ENCODE measurements around the gene GNG3.
"Not testable (repeated sequence)": the region's sequence is repeated elsewhere in the genome, so short reads cannot be mapped to it uniquely, and the experiment has no call there.

GNG3 gene

GRCh38 chr11:62707277-62707861, at the start of gene GNG3, which contains the start of gene BSCL2:
Gene GNG3, plus strand, starts transcription at chr11:62707676. Its CDS starts 620 bp downstream, at chr11:62708296.
Gene BSCL2, minus strand, starts transcription at chr11:62707424. Its CDS starts 229 bp downstream, at chr11:62707195.
- DNase-seq: no peak

- peak in 1 of 2 donors; percentile 41 for DNase-seq
Measured at GRCh38 chr11:62664405-62665074, 42.9 kb upstream of the GNG3 start.

- peak; percentile 96 for DNase-seq
Measured at GRCh38 chr11:62665075-62665598, 42.3 kb upstream of the GNG3 start, which contains the start of the genes C11orf98 and CSKMT. Gene C11orf98, minus strand, starts transcription at chr11:62665210. Its CDS starts 41 bp downstream, at chr11:62665169. Gene CSKMT, plus strand, starts transcription at chr11:62665312. Its CDS starts 568 bp downstream, at chr11:62665880.

- DNase-seq: peak; percentile 64 to 74
Measured at GRCh38 chr11:62665599-62666258, 41.7 kb upstream of the GNG3 start.

DNA sequence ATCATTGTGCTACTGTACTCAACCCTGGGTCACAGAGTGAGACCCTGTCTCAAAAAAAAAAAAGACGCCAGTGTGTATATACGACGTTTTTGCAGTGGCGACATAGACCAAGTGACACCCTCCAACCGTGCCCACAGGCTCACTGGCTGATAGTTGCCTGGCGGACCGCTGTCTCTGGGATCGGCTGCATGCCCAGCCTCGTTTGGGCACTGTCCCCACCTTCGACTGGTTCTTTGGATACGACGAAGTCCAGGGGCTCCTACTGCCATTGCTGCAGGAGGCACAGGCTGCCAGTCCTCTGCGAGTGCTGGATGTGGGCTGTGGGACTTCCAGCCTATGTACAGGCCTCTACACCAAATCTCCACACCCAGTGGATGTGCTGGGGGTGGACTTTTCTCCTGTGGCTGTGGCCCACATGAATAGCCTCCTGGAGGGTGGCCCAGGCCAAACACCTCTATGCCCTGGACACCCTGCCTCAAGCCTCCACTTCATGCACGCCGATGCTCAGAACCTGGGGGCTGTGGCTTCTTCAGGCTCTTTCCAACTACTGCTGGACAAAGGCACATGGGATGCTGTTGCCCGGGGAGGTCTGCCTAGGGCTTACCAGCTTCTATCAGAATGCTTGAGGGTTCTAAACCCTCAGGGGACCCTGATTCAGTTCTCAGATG, 41.1 kb upstream of the GNG3 start:
- no peak for DNase-seq

- no peak for DNase-seq
Measured at GRCh38 chr11:62667460-62667859, 40.0 kb upstream of the GNG3 start.

GRCh38 chr11:62669420-62670161, 37.9 kb upstream of the GNG3 start:
- no peak for DNase-seq

- peak in 1 of 2 donors; percentile 24 for DNase-seq
Measured at GRCh38 chr11:62671236-62671607, 36.3 kb upstream of the GNG3 start.

GRCh38 chr11:62671608-62672389, 35.7 kb upstream of the GNG3 start, which contains the start of the genes LBHD1 and UQCC3:
Gene LBHD1, minus strand, starts transcription at chr11:62672267. Its CDS starts 2,236 bp downstream, at chr11:62670031.
Gene UQCC3, plus strand, starts transcription at chr11:62671673. Its CDS starts 73 bp downstream, at chr11:62671746.
- peak; percentile 73 to 74 for DNase-seq

DNA sequence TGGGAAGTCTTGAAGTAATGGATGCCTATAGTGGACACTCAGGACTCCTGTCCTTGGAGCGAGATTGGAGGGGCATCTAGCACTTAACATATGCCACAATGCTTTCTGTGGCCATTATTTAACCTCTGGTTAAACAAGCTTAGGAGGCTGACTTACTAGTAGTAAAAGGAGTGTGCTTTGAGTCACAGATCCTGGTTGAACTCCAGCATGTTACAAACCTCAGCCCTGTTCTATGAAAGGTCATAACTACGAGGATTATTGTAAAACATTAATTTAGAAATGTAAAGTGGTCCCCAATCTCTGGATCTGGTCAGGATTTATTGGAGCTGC, 34.3 kb upstream of the GNG3 start:
- DNase-seq: no peak

- DNase-seq: not testable (repeated sequence)
Measured at GRCh38 chr11:62675415-62675814, 32.1 kb upstream of the GNG3 start.

- no peak for DNase-seq
Measured at GRCh38 chr11:62676698-62677097, 30.8 kb upstream of the GNG3 start.

GRCh38 chr11:62677156-62677555, 30.3 kb upstream of the GNG3 start:
- no peak for DNase-seq

DNA sequence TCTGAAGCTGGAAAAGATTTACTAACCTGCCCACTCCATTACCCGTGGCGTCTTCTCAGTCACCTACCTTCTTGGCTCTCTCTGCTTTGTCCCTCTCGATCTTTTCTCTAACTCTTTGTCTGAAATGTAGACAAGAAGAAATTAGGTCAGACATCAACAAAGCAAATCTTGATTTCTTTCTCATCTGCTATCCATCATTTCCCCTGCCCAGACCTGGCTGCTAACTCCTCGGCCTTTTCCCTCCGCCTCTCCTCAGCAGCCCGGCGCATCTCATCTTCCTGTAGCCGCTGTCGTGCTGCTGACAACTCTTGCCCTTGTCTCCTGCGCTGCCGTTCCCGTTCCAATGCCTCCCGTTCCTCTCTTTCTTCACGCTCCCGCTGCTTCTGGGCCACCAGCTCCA, 29.8 kb upstream of the GNG3 start:
- DNase-seq: no peak

DNA sequence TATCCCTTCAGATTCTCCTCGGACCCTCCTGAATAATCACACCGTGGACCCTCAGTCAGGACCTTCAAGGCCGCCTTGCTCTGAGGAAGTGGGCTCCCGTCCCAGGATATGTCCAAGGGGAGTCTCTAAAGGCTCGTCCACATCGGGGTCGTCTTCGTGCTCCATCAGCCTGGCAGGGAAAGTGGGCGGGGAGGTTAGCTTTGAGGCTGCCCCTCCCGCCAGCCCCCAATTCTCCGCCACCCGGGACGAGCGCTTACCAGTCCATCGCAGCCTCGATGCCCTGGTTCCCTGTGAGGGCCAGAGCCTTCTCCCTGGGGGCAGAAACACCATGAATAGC, 29.1 kb upstream of the GNG3 start:
- no peak for DNase-seq

- DNase-seq: peak; percentile 82 to 85
Measured at GRCh38 chr11:62678770-62679696, 28.4 kb upstream of the GNG3 start, which contains the start of gene UBXN1. Gene UBXN1, minus strand, starts transcription at chr11:62679073. Its CDS starts 150 bp downstream, at chr11:62678923.

GRCh38 chr11:62680825-62681240, 26.6 kb upstream of the GNG3 start:
- peak; percentile 26 to 31 for DNase-seq

- DNase-seq: no peak
Measured at GRCh38 chr11:62682518-62682917, 25.0 kb upstream of the GNG3 start.

GRCh38 chr11:62687508-62688396, 19.7 kb upstream of the GNG3 start:
- no peak for DNase-seq

All from activated CD4-positive, alpha-beta T cell treated with anti-CD3 and anti-CD28 coated beads for 4 hours (primary cell).